H9 (cell line): ENCODE data around the gene VMAC. TPM values are rescaled to one million over a fixed set of nuclear protein-coding genes. Genes with fewer than 3 reads are reported as not detected.
A peak's percentile ranks its signal among the peaks of the same experiment; 100 is the strongest.

Experiments
- DNase-seq: peaks from one replicate; pipeline ENCODE4 v3.0.0-alpha.2; 2017
- H2AFZ ChIP-seq: one replicate; pipeline ENCODE4 v1.6.1; 2013; ENCODE audit warnings: mild to moderate bottlenecking, low read length, control low read depth, moderate library complexity
- H2AK5ac ChIP-seq: 2 replicates; pipeline ENCODE4 v1.6.1; 2013; ENCODE audit warnings: low read length, control low read depth, mixed read lengths; ENCODE audit not compliant: insufficient read length
- H2BK120ac ChIP-seq: one replicate; pipeline ENCODE4 v1.6.1; 2013; ENCODE audit warnings: low read depth, mild to moderate bottlenecking, low read length, control low read depth, inconsistent platforms; ENCODE audit not compliant: poor library complexity, severe bottlenecking
- H2BK12ac ChIP-seq: 2 replicates; pipeline ENCODE4 v1.6.1; 2013; ENCODE audit warnings: low read length, control low read depth, mixed read lengths, low read depth; ENCODE audit not compliant: insufficient read length
- H2BK15ac ChIP-seq: 2 replicates; pipeline ENCODE4 v1.6.1; 2013; ENCODE audit warnings: low read depth, low read length, control low read depth
- H2BK20ac ChIP-seq: one replicate; pipeline ENCODE4 v1.6.1; 2013; ENCODE audit warnings: low read depth, mild to moderate bottlenecking, low read length, control low read depth, inconsistent platforms; ENCODE audit not compliant: poor library complexity, severe bottlenecking
- H2BK5ac ChIP-seq: 2 replicates; pipeline ENCODE4 v1.6.1; 2013; ENCODE audit warnings: low read length, control low read depth, mixed read lengths; ENCODE audit not compliant: insufficient read length
- H3K14ac ChIP-seq: 2 replicates; pipeline ENCODE4 v1.6.1; 2013; ENCODE audit warnings: low read length, control low read depth; ENCODE audit not compliant: insufficient read depth
- H3K18ac ChIP-seq: 2 replicates; pipeline ENCODE4 v1.6.1; 2013; ENCODE audit warnings: low read depth, mild to moderate bottlenecking, mixed read lengths, low read length, control low read depth; ENCODE audit not compliant: insufficient read length
- H3K23ac ChIP-seq: 2 replicates; pipeline ENCODE4 v1.6.1; 2013; ENCODE audit warnings: low read length, control low read depth, mixed read lengths, low read depth; ENCODE audit not compliant: insufficient read length
- H3K23me2 ChIP-seq: 2 replicates; pipeline ENCODE4 v1.6.1; 2013; ENCODE audit warnings: low read depth, mild to moderate bottlenecking, mixed read lengths, low read length, control low read depth; ENCODE audit not compliant: insufficient read length, poor library complexity, severe bottlenecking
- H3K27ac ChIP-seq: 2 replicates; pipeline ENCODE4 v1.5.1; 2013; ENCODE audit warnings: low read length, control low read depth, mixed read lengths, low read depth; ENCODE audit not compliant: insufficient read length
- H3K27me3 ChIP-seq: 2 replicates; pipeline ENCODE4 v1.6.1; 2013; ENCODE audit warnings: low read length, control low read depth, inconsistent platforms; ENCODE audit not compliant: insufficient read depth
- H3K4ac ChIP-seq: 2 replicates; pipeline ENCODE4 v1.6.1; 2013; ENCODE audit warnings: low read depth, mild to moderate bottlenecking, control low read depth, inconsistent platforms, low read length, moderate library complexity
- H3K4me1 ChIP-seq: 2 replicates; pipeline ENCODE4 v1.6.1; 2013; ENCODE audit warnings: low read length, control low read depth, inconsistent platforms; ENCODE audit not compliant: insufficient read depth
- H3K4me2 ChIP-seq: 2 replicates; pipeline ENCODE4 v1.6.1; 2013; ENCODE audit warnings: low read length, control low read depth, mixed read lengths; ENCODE audit not compliant: insufficient read length, insufficient read depth
- H3K56ac ChIP-seq: 2 replicates; pipeline ENCODE4 v1.6.1; 2013; ENCODE audit warnings: low read depth, mild to moderate bottlenecking, mixed read lengths, low read length, control low read depth; ENCODE audit not compliant: insufficient read length
- H3K79me1 ChIP-seq: 2 replicates; pipeline ENCODE4 v1.6.1; 2013; ENCODE audit warnings: low read depth, mild to moderate bottlenecking, moderate library complexity, low read length, control low read depth, inconsistent platforms; ENCODE audit not compliant: insufficient read depth, poor library complexity, severe bottlenecking
- H3K79me2 ChIP-seq: 2 replicates; pipeline ENCODE4 v1.6.1; 2013; ENCODE audit warnings: low read length, control low read depth, inconsistent platforms; ENCODE audit not compliant: insufficient read depth
- H3K9ac ChIP-seq: 2 replicates; pipeline ENCODE4 v1.6.1; 2013; ENCODE audit warnings: low read length, control low read depth, mixed read lengths; ENCODE audit not compliant: insufficient read length; ENCODE audit errors: extremely low read depth
- H3K9me3 ChIP-seq: one replicate; pipeline ENCODE4 v1.6.1; 2013; ENCODE audit warnings: low read depth, low read length, inconsistent platforms; ENCODE audit not compliant: control insufficient read depth
- H3T11ph ChIP-seq: one replicate; pipeline ENCODE4 v1.6.1; 2013; ENCODE audit warnings: mild to moderate bottlenecking, low read length, control low read depth, inconsistent platforms
- H4K20me1 ChIP-seq: one replicate; pipeline ENCODE4 v1.6.1; 2013; ENCODE audit not compliant: control insufficient read depth, insufficient read length, insufficient read depth
- H4K5ac ChIP-seq: 2 replicates; pipeline ENCODE4 v1.6.1; 2013; ENCODE audit warnings: low read depth, mild to moderate bottlenecking, mixed read lengths, low read length, control low read depth; ENCODE audit not compliant: insufficient read length
- H4K8ac ChIP-seq: replicated peaks from 2 replicates; pipeline ENCODE4 v1.6.1; 2013; ENCODE audit warnings: low read length, control low read depth, mixed read lengths, low read depth; ENCODE audit not compliant: insufficient read length
- H4K91ac ChIP-seq: 2 replicates; pipeline ENCODE4 v1.6.1; 2013; ENCODE audit warnings: low read depth, mild to moderate bottlenecking, moderate library complexity, mixed read lengths, low read length, control low read depth; ENCODE audit not compliant: insufficient read length
- H3K27ac Mint-ChIP-seq, 3 experiments: 2 replicates in 2 of 3; 3 replicates in 1 of 3; pipeline ENCODE4 v1.8.0; 2020 to 2021; ENCODE audit warnings: mixed read lengths in 3 of 3, mild to moderate bottlenecking in 1 of 3, moderate library complexity in 1 of 3
- H3K27me3 Mint-ChIP-seq: 2 replicates; pipeline ENCODE4 v1.8.0; 2021; ENCODE audit warnings: low read depth, mild to moderate bottlenecking, moderate library complexity, mixed read lengths
- H3K36me3 Mint-ChIP-seq, 3 experiments: 2 replicates in 2 of 3; 3 replicates in 1 of 3; pipeline ENCODE4 v1.8.0; 2020 to 2021; ENCODE audit warnings: low read depth in 3 of 3, mixed read lengths in 3 of 3; ENCODE audit not compliant: insufficient read depth in 1 of 3
- H3K4me1 Mint-ChIP-seq, 2 experiments: 2 replicates each; pipeline ENCODE4 v1.8.0; 2020; ENCODE audit warnings: mixed read lengths in 2 of 2
- H3K4me3 Mint-ChIP-seq, 2 experiments: 2 replicates in 1 of 2; 3 replicates in 1 of 2; pipeline ENCODE4 v1.8.0; 2020 to 2021; ENCODE audit warnings: mild to moderate bottlenecking in 2 of 2, mixed read lengths in 2 of 2, moderate library complexity in 1 of 2
- H3K9me3 Mint-ChIP-seq, 2 experiments: 2 replicates in 1 of 2; 3 replicates in 1 of 2; pipeline ENCODE4 v1.8.0; 2020; ENCODE audit warnings: mild to moderate bottlenecking in 2 of 2, mixed read lengths in 2 of 2, moderate library complexity in 1 of 2
- CTCF ChIP-seq: fragments of 200-600 bp; sonication (generic); conservative IDR thresholded peaks from 3 replicates; pipeline ENCODE4 v1.8.0; 2021; ENCODE audit warnings: antibody characterized with exemption, mild to moderate bottlenecking
- WGBS: extraction: QIAGEN DNeasy Blood & Tissue Kit; methylation state at CpG from one replicate; pipeline ENCODE4 v1.1.7; 2013; ENCODE audit warnings: missing lambda C conversion rate, low lambda C conversion rate, mixed read lengths; ENCODE audit not compliant: insufficient read length; ENCODE audit errors: extremely low coverage; 5-methylcytosine and 5-hydroxymethylcytosine counted together
- total RNA-seq: library from RNA; stranded (reverse); gene quantifications from 2 replicates; pipeline ENCODE4 v1.2.1, GENCODE V29; 2021

VMAC gene
- total RNA-seq, 1 experiment from 2014 or later: 2.2 TPM

DNA sequence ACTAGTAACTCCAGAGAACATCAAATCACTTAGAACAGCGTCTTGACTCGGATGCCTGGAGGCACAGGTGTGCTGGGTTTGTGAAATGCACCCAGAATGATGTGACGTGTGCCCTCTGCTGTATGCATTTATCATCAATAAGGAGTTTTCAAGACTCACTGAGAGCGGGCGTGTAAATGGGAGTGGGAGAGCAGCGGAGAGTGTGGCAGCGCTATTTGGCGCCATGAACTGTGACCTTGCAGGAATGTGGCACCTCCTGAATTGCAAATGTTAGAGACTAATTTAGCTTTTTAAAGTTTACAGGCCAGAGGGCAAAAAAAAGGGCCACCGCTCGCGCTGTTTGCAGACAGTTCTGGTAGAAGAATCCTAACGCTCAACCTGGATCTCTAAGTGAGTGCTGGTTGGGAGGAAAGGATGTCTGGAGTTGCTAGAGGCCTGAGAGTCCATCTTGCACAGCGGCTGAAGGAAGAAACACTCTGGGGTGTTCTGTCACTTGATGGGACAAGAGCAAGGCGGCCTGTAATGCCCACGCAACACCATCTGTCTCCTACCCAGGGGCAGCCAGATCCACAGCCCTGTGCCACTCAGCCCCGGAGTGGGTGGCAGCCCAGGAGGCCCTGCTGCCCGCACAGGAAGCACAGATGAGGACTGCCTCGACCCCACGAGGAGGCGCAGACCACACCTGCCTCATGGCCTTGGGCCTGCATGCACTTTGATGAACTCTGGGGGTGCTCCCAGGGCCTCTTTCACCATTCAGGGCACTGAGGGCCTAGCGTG is 53.6 kb downstream of the VMAC start:
- Histone ChIP-seq H2BK120ac (no peak overlapping the region), H3K79me2 (peaks cover 38% of the 10 kb centered on the region; the same call in 1 of the 2 replicates), H2BK5ac (no peak overlapping the region), H3K56ac (no peak overlapping the region), H3K4me1 (peaks cover 19% of the 10 kb centered on the region), H4K5ac (no peak overlapping the region), H3K4ac (no peak overlapping the region), H3K27me3 (no peaks in the 10 kb centered on the region), H3K23ac (no peak overlapping the region), H4K91ac (no peak overlapping the region), H4K20me1 (no peaks in the 10 kb centered on the region), H3T11ph (no peak overlapping the region), H3K18ac (no peak overlapping the region), H2BK20ac (no peak overlapping the region), H2AK5ac (no peak overlapping the region), H2AFZ (no peak overlapping the region), H3K14ac (peak overlapping the region; percentile 0; the same call in 1 of the 2 replicates), H3K27ac (no peak overlapping the region), H2BK12ac (no peak overlapping the region), H4K8ac (no peak overlapping the region), H3K4me2 (no peak overlapping the region), H3K23me2 (no peaks in the 10 kb centered on the region), H3K79me1 (peaks cover 4% of the 10 kb centered on the region), H3K9ac (no peak overlapping the region), H3K9me3 (no peaks in the 10 kb centered on the region), H2BK15ac (no peak overlapping the region)
- H3K4me1 Mint-ChIP-seq: peaks cover 67 to 68% of the 10 kb centered on the region in 2 experiments
- no peak for DNase-seq
- TF ChIP-seq CTCF: no peak
- H3K36me3 Mint-ChIP-seq: no peaks in the 10 kb centered on the region
- H3K27me3 Mint-ChIP-seq: no peaks in the 10 kb centered on the region
- peak overlapping the region; percentile 3 to 73 (median 73); a peak in 4 of 7 replicates for H3K27ac Mint-ChIP-seq
- no peaks in the 10 kb centered on the region for H3K9me3 Mint-ChIP-seq
- H3K4me3 Mint-ChIP-seq: no peak overlapping the region; a peak in 1 of 5 replicates
- WGBS: no CpG with 5 or more reads among the region's 21 CpGs
